Trophoblast cell (in vitro differentiated cells and primary cell): ENCODE data around the gene CALM3.

Experiments used
- DNase-seq, 2 donors: peaks; one replicate each; pipeline ENCODE4 v3.0.0-alpha.2; 2016
- H2AFZ ChIP-seq: 2 replicates; pipeline ENCODE4 v1.6.1; 2013; ENCODE audit warnings: low read length, moderate library complexity, mild to moderate bottlenecking; ENCODE audit not compliant: insufficient read depth, poor library complexity
- H2AK5ac ChIP-seq: 2 replicates; pipeline ENCODE4 v1.6.1; 2013; ENCODE audit warnings: mild to moderate bottlenecking, low read length
- H2BK120ac ChIP-seq: 2 replicates; pipeline ENCODE4 v1.6.1; 2013; ENCODE audit warnings: low read length, mild to moderate bottlenecking, moderate library complexity; ENCODE audit not compliant: insufficient read depth, poor library complexity
- H2BK12ac ChIP-seq: 2 replicates; pipeline ENCODE4 v1.6.1; 2013; ENCODE audit warnings: mild to moderate bottlenecking, low read length, moderate library complexity
- H2BK5ac ChIP-seq: 2 replicates; pipeline ENCODE4 v1.6.1; 2013; ENCODE audit warnings: low read length, low read depth, moderate library complexity, mild to moderate bottlenecking; ENCODE audit not compliant: poor library complexity
- H3K14ac ChIP-seq: 2 replicates; pipeline ENCODE4 v1.6.1; 2013; ENCODE audit warnings: mild to moderate bottlenecking, low read length
- H3K18ac ChIP-seq: 2 replicates; pipeline ENCODE4 v1.6.1; 2013; ENCODE audit warnings: mild to moderate bottlenecking, low read length
- H3K23ac ChIP-seq: 2 replicates; pipeline ENCODE4 v1.6.1; 2013; ENCODE audit warnings: low read length
- H3K27ac ChIP-seq: 2 replicates; pipeline ENCODE4 v1.5.1; 2013; ENCODE audit warnings: low read depth, mild to moderate bottlenecking, inconsistent platforms, low read length, moderate library complexity
- H3K27me3 ChIP-seq: 2 replicates; pipeline ENCODE4 v1.6.1; 2013; ENCODE audit warnings: inconsistent platforms, mild to moderate bottlenecking, low read length, moderate library complexity; ENCODE audit not compliant: insufficient read depth
- H3K36me3 ChIP-seq, 2 experiments: 1 replicate in 1 of 2; 2 replicates in 1 of 2; pipeline ENCODE4 v1.6.1; 2013; ENCODE audit warnings: low read length in 2 of 2, mild to moderate bottlenecking in 2 of 2, moderate library complexity in 1 of 2; ENCODE audit not compliant: insufficient read depth in 2 of 2, control insufficient read depth in 1 of 2
- H3K4ac ChIP-seq: 2 replicates; pipeline ENCODE4 v1.6.1; 2013; ENCODE audit warnings: low read depth, mild to moderate bottlenecking, low read length, moderate library complexity
- H3K4me1 ChIP-seq, 2 experiments: 1 replicate in 1 of 2; 2 replicates in 1 of 2; pipeline ENCODE4 v1.6.1; 2013; ENCODE audit warnings: low read length in 2 of 2, mild to moderate bottlenecking in 2 of 2, moderate library complexity in 1 of 2; ENCODE audit not compliant: insufficient read depth in 2 of 2, control insufficient read depth in 1 of 2
- H3K4me2 ChIP-seq: 2 replicates; pipeline ENCODE4 v1.6.1; 2013; ENCODE audit warnings: inconsistent platforms, mild to moderate bottlenecking, low read length, moderate library complexity
- H3K4me3 ChIP-seq: 2 replicates; pipeline ENCODE4 v1.5.1; 2013; ENCODE audit warnings: mild to moderate bottlenecking, low read depth, low read length, inconsistent platforms
- H3K79me1 ChIP-seq: one replicate; pipeline ENCODE4 v1.6.1; 2013; ENCODE audit warnings: low read length
- H3K79me2 ChIP-seq: 2 replicates; pipeline ENCODE4 v1.6.1; 2013; ENCODE audit warnings: low read length, mild to moderate bottlenecking; ENCODE audit not compliant: control insufficient read depth, insufficient read depth, poor library complexity
- H3K9ac ChIP-seq: 2 replicates; pipeline ENCODE4 v1.6.1; 2013; ENCODE audit warnings: mild to moderate bottlenecking, low read length
- H3K9me3 ChIP-seq: 2 replicates; pipeline ENCODE4 v1.6.1; 2013; ENCODE audit warnings: low read depth, mild to moderate bottlenecking, control low read depth, inconsistent platforms, low read length; ENCODE audit not compliant: insufficient read depth
- H4K12ac ChIP-seq: 2 replicates; pipeline ENCODE4 v1.6.1; 2013; ENCODE audit warnings: low read depth, mild to moderate bottlenecking, low read length, moderate library complexity
- H4K8ac ChIP-seq: 2 replicates; pipeline ENCODE4 v1.6.1; 2013; ENCODE audit warnings: low read depth, mild to moderate bottlenecking, low read length, moderate library complexity
- H4K91ac ChIP-seq: one replicate; pipeline ENCODE4 v1.6.1; 2013; ENCODE audit warnings: low read depth, mild to moderate bottlenecking, low read length, moderate library complexity
- WGBS: extraction: QIAGEN DNeasy Blood & Tissue Kit; methylation state at CpG from one replicate; pipeline ENCODE4 v1.1.7; 2013; ENCODE audit warnings: missing lambda C conversion rate; ENCODE audit not compliant: insufficient read length, insufficient coverage; ENCODE audit errors: extremely low coverage; 5-methylcytosine and 5-hydroxymethylcytosine counted together

Gene CALM3

DNA sequence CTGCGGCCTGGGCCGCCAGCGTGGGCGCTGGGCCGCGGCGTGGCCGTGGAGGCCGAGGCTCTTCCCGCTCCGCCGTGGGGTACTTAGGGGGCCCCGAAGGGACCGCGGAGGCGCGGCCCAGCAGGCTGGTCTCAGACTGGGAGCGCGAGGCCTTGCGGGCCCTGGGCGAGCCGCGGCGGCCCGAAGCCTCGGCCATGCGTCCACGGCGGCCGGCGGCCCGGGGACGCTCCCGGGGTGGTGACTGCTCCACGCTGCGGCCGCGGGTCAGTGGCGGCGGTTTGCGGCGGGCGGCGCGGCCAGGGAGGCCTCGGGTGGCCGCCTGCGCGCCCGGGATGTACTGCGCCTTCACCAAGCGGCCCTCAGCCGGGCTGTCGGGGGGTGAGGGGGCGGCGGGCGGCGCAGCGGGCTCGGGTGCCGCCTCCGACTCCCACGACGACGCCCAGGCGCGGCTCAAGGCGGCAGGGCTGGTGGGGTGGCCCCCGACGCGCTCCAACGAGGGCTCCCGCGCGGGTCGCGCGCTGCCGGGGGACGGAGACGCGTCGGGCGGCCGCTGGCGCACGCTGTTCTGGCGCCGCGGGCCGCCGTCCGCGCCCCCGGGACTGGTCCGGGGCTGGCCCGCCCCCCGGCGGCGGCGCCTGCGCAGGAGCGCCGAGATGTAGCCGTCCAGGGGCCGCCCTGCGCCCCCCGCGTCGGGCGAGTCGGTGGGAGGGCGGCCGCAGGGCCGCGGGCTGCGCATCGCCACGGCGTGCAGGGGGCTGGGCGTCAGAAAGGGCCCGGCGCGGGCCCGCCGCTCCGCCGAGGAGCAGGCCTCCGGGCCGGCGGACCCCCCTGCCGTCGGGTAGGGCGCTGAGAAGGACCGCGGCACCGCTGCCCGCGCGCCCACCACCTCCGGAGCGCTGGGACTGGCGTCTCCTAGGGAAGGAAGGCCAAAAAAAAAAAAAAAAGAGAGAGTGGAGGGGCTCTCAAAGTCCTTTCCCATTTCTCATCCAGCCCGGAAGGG lies 48.1 kb downstream of the CALM3 start:
- Histone ChIP-seq H3K9ac (no peak overlapping the region), H3K4me2 (peak overlapping the region; percentile 36), H4K8ac (no peak overlapping the region), H3K27me3 (peaks cover 30% of the 10 kb centered on the region), H3K79me1 (no peaks in the 10 kb centered on the region), H4K12ac (no peak overlapping the region), H3K23ac (no peak overlapping the region), H3K9me3 (peaks cover 24% of the 10 kb centered on the region), H4K91ac (no peak overlapping the region), H3K4me3 (no peak overlapping the region), H3K79me2 (no peaks in the 10 kb centered on the region), H2AK5ac (no peak overlapping the region), H3K27ac (no peak overlapping the region), H2BK5ac (no peak overlapping the region), H3K18ac (no peak overlapping the region), H3K4me1 (peaks cover 0 to 4% of the 10 kb centered on the region in 2 experiments), H2AFZ (no peak overlapping the region), H3K4ac (no peak overlapping the region), H3K14ac (no peak overlapping the region), H2BK12ac (no peak overlapping the region), H2BK120ac (no peak overlapping the region), H3K36me3 (peaks cover 5 to 18% of the 10 kb centered on the region in 2 experiments)
- no CpG with 5 or more reads among the region's 144 CpGs for WGBS
- no peak for DNase-seq

DNA sequence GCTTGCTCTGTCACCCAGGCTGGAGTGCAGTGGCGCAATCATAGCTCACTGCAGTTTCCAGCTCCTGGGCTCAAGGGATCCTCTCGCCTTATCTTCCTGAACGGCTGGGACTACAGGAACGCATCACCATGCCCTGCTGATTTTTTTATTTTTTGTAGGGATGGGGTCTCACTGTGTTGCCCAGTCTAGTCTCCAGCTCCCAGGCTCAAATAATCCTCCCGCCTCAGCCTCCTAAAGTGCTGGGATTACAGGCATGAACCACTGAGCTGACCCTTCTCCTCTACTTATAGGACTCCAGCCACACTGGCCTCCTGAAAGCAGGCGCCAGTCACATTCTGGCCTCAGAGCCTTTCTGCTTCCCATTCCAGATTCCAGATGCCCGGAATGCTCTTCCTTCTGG lies 49.3 kb downstream of the CALM3 start:
- Histone ChIP-seq H3K36me3 (peaks cover 5 to 21% of the 10 kb centered on the region in 2 experiments), H4K8ac (no peak overlapping the region), H3K79me2 (no peaks in the 10 kb centered on the region), H3K23ac (no peak overlapping the region), H3K9ac (no peak overlapping the region), H3K18ac (no peak overlapping the region), H2AFZ (no peak overlapping the region), H4K12ac (no peak overlapping the region), H3K4me3 (no peak overlapping the region), H3K27ac (no peak overlapping the region), H3K4me1 (peaks cover 0 to 4% of the 10 kb centered on the region in 2 experiments), H4K91ac (no peak overlapping the region), H2AK5ac (no peak overlapping the region), H3K27me3 (peaks cover 30% of the 10 kb centered on the region), H3K9me3 (peaks cover 24% of the 10 kb centered on the region), H2BK120ac (no peak overlapping the region), H3K14ac (no peak overlapping the region), H3K4me2 (no peak overlapping the region), H3K4ac (no peak overlapping the region), H2BK5ac (no peak overlapping the region), H2BK12ac (no peak overlapping the region), H3K79me1 (no peaks in the 10 kb centered on the region)
- WGBS: no CpG with 5 or more reads among the region's 7 CpGs
- DNase-seq: peak in 1 of 2 donors; percentile 28

DNA sequence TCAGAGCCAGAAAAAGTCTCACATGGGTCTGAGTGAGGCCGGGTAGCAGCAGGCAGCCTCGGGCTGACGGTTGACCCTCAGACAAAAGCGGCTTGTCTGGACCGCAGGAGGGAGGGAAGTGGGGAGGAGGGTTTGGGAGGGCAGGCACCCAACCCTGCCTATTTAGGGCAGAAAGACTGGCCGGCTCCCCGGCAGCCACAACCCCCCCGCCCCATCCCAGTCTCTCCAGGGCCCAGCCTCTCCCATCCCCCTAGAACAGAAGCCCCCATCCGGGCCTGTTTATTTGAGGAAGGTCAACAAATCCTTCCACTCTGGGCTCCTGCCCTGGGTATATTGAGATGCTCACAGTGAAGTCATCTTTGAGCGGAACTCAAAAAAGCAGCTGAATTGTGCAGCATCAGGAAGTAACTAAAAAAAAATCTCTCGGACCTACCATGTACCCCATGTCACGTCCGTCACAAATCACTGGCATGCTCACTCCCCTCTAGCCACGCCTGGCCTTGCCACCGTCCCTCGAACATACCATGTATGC lies 53.6 kb downstream of the CALM3 start:
- H3K14ac ChIP-seq: no peak overlapping the region
- peaks cover 4% of the 10 kb centered on the region for H3K9me3 ChIP-seq
- DNase-seq: no peak
- H4K91ac ChIP-seq: no peak overlapping the region
- peaks cover 3% of the 10 kb centered on the region for H3K79me1 ChIP-seq
- H3K18ac ChIP-seq: no peak overlapping the region
- H2BK12ac ChIP-seq: no peak overlapping the region
- H3K79me2 ChIP-seq: no peaks in the 10 kb centered on the region
- WGBS: no CpG with 5 or more reads among the region's 16 CpGs
- no peak overlapping the region for H2BK120ac ChIP-seq
- H2AFZ ChIP-seq: no peak overlapping the region
- H3K4me1 ChIP-seq: peaks cover 0 to 7% of the 10 kb centered on the region in 2 experiments
- H4K8ac ChIP-seq: no peak overlapping the region
- H3K9ac ChIP-seq: no peak overlapping the region
- no peak overlapping the region for H2AK5ac ChIP-seq
- H3K23ac ChIP-seq: no peak overlapping the region
- no peak overlapping the region for H4K12ac ChIP-seq
- H3K4me2 ChIP-seq: no peak overlapping the region
- H3K36me3 ChIP-seq: peaks cover 5 to 15% of the 10 kb centered on the region in 2 experiments
- peaks cover 2% of the 10 kb centered on the region for H3K27me3 ChIP-seq
- no peak overlapping the region for H3K4ac ChIP-seq
- peak overlapping the region; percentile 2 for H3K27ac ChIP-seq
- H2BK5ac ChIP-seq: no peak overlapping the region
- H3K4me3 ChIP-seq: no peak overlapping the region

DNA sequence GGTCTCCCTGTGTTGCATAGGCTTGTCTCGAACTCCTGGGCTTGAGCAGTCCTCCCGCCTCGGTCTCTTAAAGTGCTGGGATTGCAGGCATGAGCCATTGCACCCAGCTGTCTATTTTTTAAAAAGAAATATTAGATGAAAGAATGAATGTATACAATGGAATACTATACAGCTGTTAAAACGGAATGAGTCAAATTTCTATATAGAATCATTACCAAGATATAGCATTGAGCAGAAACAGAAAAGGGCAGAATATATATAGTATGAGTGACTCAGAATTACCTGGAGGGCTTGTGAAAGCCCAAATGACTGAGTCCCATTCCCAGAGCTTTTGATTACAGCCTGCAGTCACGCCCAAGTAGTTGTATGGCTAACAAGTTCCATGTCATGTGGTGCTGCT lies 55.4 kb downstream of the CALM3 start:
- H3K27me3 ChIP-seq: peaks cover 6% of the 10 kb centered on the region
- no peak overlapping the region for H4K91ac ChIP-seq
- H3K14ac ChIP-seq: no peak overlapping the region
- no peak overlapping the region for H3K4ac ChIP-seq
- no peak overlapping the region for H3K4me2 ChIP-seq
- H3K79me1 ChIP-seq: peaks cover 8% of the 10 kb centered on the region
- no peak overlapping the region for H4K8ac ChIP-seq
- no peak overlapping the region for H2BK120ac ChIP-seq
- no peaks in the 10 kb centered on the region for H3K9me3 ChIP-seq
- DNase-seq: peak in 1 of 2 donors; percentile 31
- no peak overlapping the region for H3K18ac ChIP-seq
- no peak overlapping the region for H2AFZ ChIP-seq
- H2AK5ac ChIP-seq: no peak overlapping the region
- H4K12ac ChIP-seq: no peak overlapping the region
- H3K4me3 ChIP-seq: no peak overlapping the region
- peaks cover 0 to 7% of the 10 kb centered on the region in 2 experiments for H3K4me1 ChIP-seq
- H3K36me3 ChIP-seq: peaks cover 5 to 15% of the 10 kb centered on the region in 2 experiments
- no CpG with 5 or more reads among the region's 5 CpGs for WGBS
- H3K23ac ChIP-seq: no peak overlapping the region
- H2BK5ac ChIP-seq: no peak overlapping the region
- peaks cover 3% of the 10 kb centered on the region for H3K79me2 ChIP-seq
- no peak overlapping the region for H3K9ac ChIP-seq
- no peak overlapping the region for H2BK12ac ChIP-seq
- H3K27ac ChIP-seq: no peak overlapping the region
